H1 (cell line): ENCODE results near the gene DPP4. TPM values are rescaled to one million over a fixed set of nuclear protein-coding genes. Genes with fewer than 3 reads are reported as not detected.

Source experiments
- CTCF ChIA-PET: fragments of 300-600 bp; sonication (Branson Sonifier 250); formaldehyde crosslinking; loops from one replicate; lab custom pipeline; 2021; ENCODE audit not compliant: partially characterized antibody; lab: Charles Lee
- POLR2A ChIA-PET: fragments of 300-600 bp; sonication (Branson Sonifier 250); formaldehyde crosslinking; loops from one replicate; lab custom pipeline; 2021; ENCODE audit warnings: inconsistent platforms; ENCODE audit not compliant: partially characterized antibody; lab: Charles Lee
- DNase-seq, 2 experiments: peaks; one replicate each; pipeline versions ENCODE4 v3.0.0 to v3.0.0-alpha.2; 2010 to 2022; ENCODE audit warnings: low spot score in 2 of 2, low read depth in 1 of 2, mixed read lengths in 1 of 2
- FAIRE-seq: peaks from 2 replicates; lab custom pipeline; 2011; peaks lifted over from hg19 to GRCh38; lab: Jason Lieb, UNC
- H2AFZ ChIP-seq: 2 replicates; pipeline ENCODE4 v1.8.1; 2012; ENCODE audit warnings: low read length, inconsistent platforms
- H2AK5ac ChIP-seq: 2 replicates; pipeline ENCODE4 v1.6.1; 2013; ENCODE audit warnings: low read depth, low read length
- H2BK120ac ChIP-seq: replicated peaks from 2 replicates; pipeline ENCODE3; 2013; ENCODE audit warnings: low read depth, low read length, inconsistent platforms
- H2BK12ac ChIP-seq: 2 replicates; pipeline ENCODE4 v1.6.1; 2013; ENCODE audit warnings: low read depth, low read length
- H2BK15ac ChIP-seq: 2 replicates; pipeline ENCODE4 v1.6.1; 2013; ENCODE audit warnings: low read length
- H2BK20ac ChIP-seq: 2 replicates; pipeline ENCODE4 v1.6.1; 2013; ENCODE audit warnings: low read length
- H2BK5ac ChIP-seq: 2 replicates; pipeline ENCODE4 v1.6.1; 2013; ENCODE audit warnings: low read depth, low read length
- H3K14ac ChIP-seq: 2 replicates; pipeline ENCODE4 v1.6.1; 2013; ENCODE audit warnings: inconsistent platforms; ENCODE audit not compliant: insufficient read length
- H3K18ac ChIP-seq: 2 replicates; pipeline ENCODE4 v1.6.1; 2013; ENCODE audit warnings: low read length; ENCODE audit errors: extremely low read depth
- H3K23ac ChIP-seq: 2 replicates; pipeline ENCODE4 v1.6.1; 2013; ENCODE audit warnings: inconsistent platforms; ENCODE audit not compliant: insufficient read length
- H3K23me2 ChIP-seq: 2 replicates; pipeline ENCODE4 v1.6.1; 2013; ENCODE audit warnings: low read depth, low read length
- H3K27ac ChIP-seq: 2 replicates; pipeline ENCODE4 v1.6.1; 2011; ENCODE audit warnings: low read depth, low read length, inconsistent platforms
- H3K27me3 ChIP-seq, 4 experiments: replicated peaks in 1 of 4; 1 replicate in 1 of 4; 2 replicates in 3 of 4; pipeline versions ENCODE4 v1.6.1 to v1.8.1; 2011 to 2013; ENCODE audit warnings: low read length in 3 of 4, mild to moderate bottlenecking in 3 of 4, inconsistent platforms in 2 of 4, mixed read lengths in 2 of 4, moderate library complexity in 1 of 4; ENCODE audit not compliant: control insufficient read depth in 3 of 4, insufficient read depth in 3 of 4; ENCODE audit errors: extremely low read depth in 1 of 4
- H3K36me3 ChIP-seq, 4 experiments: 2 replicates each; pipeline versions ENCODE4 v1.6.1 to v1.8.1; 2011 to 2013; ENCODE audit warnings: mild to moderate bottlenecking in 4 of 4, low read length in 3 of 4, moderate library complexity in 2 of 4, control low read depth in 1 of 4, inconsistent platforms in 1 of 4; ENCODE audit not compliant: insufficient read depth in 4 of 4, control insufficient read depth in 2 of 4
- H3K4ac ChIP-seq: replicated peaks from 2 replicates; pipeline ENCODE3; 2013; ENCODE audit warnings: low read length, low read depth, mixed read lengths, inconsistent platforms; ENCODE audit not compliant: insufficient read length
- H3K4me1 ChIP-seq, 4 experiments: replicated peaks in 1 of 4; 1 replicate in 1 of 4; 2 replicates in 3 of 4; pipeline versions ENCODE4 v1.6.1 to v1.8.1; 2011 to 2013; ENCODE audit warnings: low read length in 3 of 4, inconsistent platforms in 2 of 4, mixed read lengths in 1 of 4; ENCODE audit not compliant: insufficient read depth in 4 of 4, control insufficient read depth in 3 of 4
- H3K4me2 ChIP-seq, 2 experiments: 2 replicates each; pipeline versions ENCODE4 v1.6.1 to v1.8.1; 2011 to 2013; ENCODE audit warnings: low read depth in 2 of 2, low read length in 2 of 2, control low read depth in 1 of 2, inconsistent platforms in 1 of 2, mild to moderate bottlenecking in 1 of 2; ENCODE audit not compliant: insufficient read depth in 1 of 2
- H3K4me3 ChIP-seq, 4 experiments: fragments of 200-600, 300-600 bp in 1 of 4; sonication (generic), shearing (Covaris generic), sonication (Bioruptor Twin) in 1 of 4; 2 replicates each; pipeline versions ENCODE4 v1.5.1 to v1.8.1; 2011 to 2016; ENCODE audit warnings: low read length in 4 of 4, low read depth in 3 of 4, control low read depth in 2 of 4, inconsistent platforms in 2 of 4, mild to moderate bottlenecking in 2 of 4, mixed read lengths in 1 of 4, moderate library complexity in 1 of 4; ENCODE audit not compliant: insufficient read depth in 2 of 4; ENCODE audit errors: extremely low read depth in 1 of 4
- H3K56ac ChIP-seq: replicated peaks from 2 replicates; pipeline ENCODE3; 2013; ENCODE audit warnings: low read depth, mild to moderate bottlenecking, mixed read lengths, low read length, inconsistent platforms; ENCODE audit not compliant: insufficient read length
- H3K79me1 ChIP-seq: 2 replicates; pipeline ENCODE4 v1.6.1; 2013; ENCODE audit warnings: low read depth, low read length, control low read depth
- H3K79me2 ChIP-seq, 2 experiments: 2 replicates each; pipeline versions ENCODE4 v1.6.1 to v1.8.1; 2012 to 2013; ENCODE audit warnings: low read length in 2 of 2, mild to moderate bottlenecking in 2 of 2, inconsistent platforms in 1 of 2; ENCODE audit not compliant: insufficient read depth in 2 of 2, control insufficient read depth in 1 of 2
- H3K9ac ChIP-seq, 4 experiments: replicated peaks in 1 of 4; 1 replicate in 1 of 4; 2 replicates in 3 of 4; pipeline versions ENCODE4 v1.6.1 to v1.8.1; 2011 to 2013; ENCODE audit warnings: low read depth in 3 of 4, low read length in 3 of 4, control low read depth in 2 of 4, mild to moderate bottlenecking in 2 of 4, moderate library complexity in 2 of 4, inconsistent platforms in 1 of 4; ENCODE audit errors: extremely low read depth in 1 of 4
- H3K9me3 ChIP-seq, 2 experiments: 2 replicates each; pipeline versions ENCODE4 v1.6.1 to v1.8.1; 2012 to 2013; ENCODE audit warnings: mild to moderate bottlenecking in 2 of 2, moderate library complexity in 2 of 2, control low read depth in 1 of 2, inconsistent platforms in 1 of 2, low read depth in 1 of 2, low read length in 1 of 2, mixed read lengths in 1 of 2; ENCODE audit not compliant: insufficient read depth in 2 of 2
- H4K20me1 ChIP-seq, 2 experiments: replicated peaks in 1 of 2; 2 replicates each; pipeline versions ENCODE3 to v1.8.1; 2011 to 2013; ENCODE audit warnings: inconsistent platforms in 2 of 2, low read length in 2 of 2, mild to moderate bottlenecking in 1 of 2; ENCODE audit not compliant: insufficient read depth in 2 of 2, control insufficient read depth in 1 of 2
- H4K5ac ChIP-seq: 2 replicates; pipeline ENCODE4 v1.6.1; 2013; ENCODE audit warnings: low read length, low read depth, mixed read lengths, inconsistent platforms; ENCODE audit not compliant: insufficient read length
- H4K8ac ChIP-seq: 2 replicates; pipeline ENCODE4 v1.8.0; 2013; ENCODE audit warnings: mild to moderate bottlenecking, moderate library complexity, low read length, inconsistent platforms; ENCODE audit not compliant: insufficient read depth; ENCODE audit errors: extremely low read depth
- H4K91ac ChIP-seq: replicated peaks from 2 replicates; pipeline ENCODE3; 2013; ENCODE audit warnings: low read length, mixed read lengths, inconsistent platforms; ENCODE audit not compliant: insufficient read length
- BCL11A ChIP-seq, 2 experiments: IDR thresholded peaks; one replicate each; pipeline ENCODE4 v1.6.1; 2011; ENCODE audit warnings: low read depth in 2 of 2, low read length in 2 of 2, mild to moderate bottlenecking in 2 of 2
- CHD1 ChIP-seq: IDR thresholded peaks from 2 replicates; pipeline ENCODE4 v1.6.1; 2012; ENCODE audit warnings: low read depth, low read length, improper control_type of control experiment
- CREB1 ChIP-seq: IDR thresholded peaks from 2 replicates; pipeline ENCODE4 v1.6.1; 2012; ENCODE audit warnings: inconsistent platforms
- EP300 ChIP-seq, 2 experiments: IDR thresholded peaks; 1 replicate in 1 of 2; 2 replicates in 1 of 2; pipeline ENCODE4 v1.6.1; 2011 to 2012; ENCODE audit warnings: low read depth in 2 of 2, low read length in 2 of 2, mild to moderate bottlenecking in 2 of 2, borderline replicate concordance in 1 of 2, inconsistent platforms in 1 of 2, moderate library complexity in 1 of 2
- HDAC6 ChIP-seq: IDR thresholded peaks from one replicate; pipeline ENCODE4 v1.7.1; 2012; ENCODE audit warnings: low read depth, mild to moderate bottlenecking, inconsistent platforms, low read length, moderate library complexity
- KDM5A ChIP-seq: fragments of 200-600 bp; IDR thresholded peaks from 2 replicates; pipeline ENCODE4 v1.7.1; 2012; ENCODE audit warnings: mild to moderate bottlenecking, low read length, inconsistent platforms, mixed read lengths
- NANOG ChIP-seq: IDR thresholded peaks from 2 replicates; pipeline ENCODE4 v1.6.1; 2011; ENCODE audit warnings: low read length, low read depth, mild to moderate bottlenecking, inconsistent platforms; ENCODE audit not compliant: insufficient read depth, poor library complexity, severe bottlenecking
- SIN3A ChIP-seq, 2 experiments: IDR thresholded peaks in 1 of 2; conservative IDR thresholded peaks in 1 of 2; 2 replicates each; pipeline ENCODE4 v1.6.1; 2011 to 2012; ENCODE audit warnings: low read length in 2 of 2, improper control_type of control experiment in 1 of 2, low read depth in 1 of 2, mild to moderate bottlenecking in 1 of 2
- YY1 ChIP-seq: IDR thresholded peaks from 2 replicates; pipeline ENCODE4 v1.6.1; 2011; ENCODE audit warnings: low read depth, mild to moderate bottlenecking, low read length
- ZNF274 ChIP-seq: IDR thresholded peaks from 2 replicates; pipeline ENCODE4 v1.7.0; 2012; ENCODE audit warnings: low read length, borderline replicate concordance; ENCODE audit errors: extremely low read depth
- WGBS, 2 experiments: shearing (Covaris generic) in 1 of 2; methylation state at CpG; one replicate each; pipeline versions ENCODE4 v1.1.6 to v1.1.7; 2013 to 2015; ENCODE audit warnings: low lambda C conversion rate in 2 of 2, mixed read lengths in 2 of 2, inconsistent platforms in 1 of 2, low coverage in 1 of 2, missing lambda C conversion rate in 1 of 2; ENCODE audit not compliant: insufficient replicate concordance in 2 of 2, insufficient coverage in 1 of 2, insufficient read length in 1 of 2; ENCODE audit errors: extremely low coverage in 1 of 2, missing lambda C conversion rate in 1 of 2; 5-methylcytosine and 5-hydroxymethylcytosine counted together
- polyA plus RNA-seq, 7 experiments: library from polyadenylated mRNA; depleted of rRNA in 3 of 7; stranded (reverse) in 5 of 7; unstranded in 2 of 7; fragments of >200 nt in 5 of 7; fragments of 200-250 nt in 2 of 7; gene quantifications; 1 replicate in 5 of 7; 2 replicates in 1 of 7; 4 replicates in 1 of 7; pipeline versions ENCODE4 v1.2.1 to v1.2.3, GENCODE V29; 2011 to 2013; ENCODE audit warnings: missing spikeins in 2 of 7, mixed read lengths in 2 of 7
- total RNA-seq: library from RNA; stranded (reverse); fragmentation: NEBNext Ultra II Directional; extraction: Animal tissue kit (Norgen Biotek cat#: 25700); gene quantifications from 2 replicates; pipeline ENCODE4 v1.2.1, GENCODE V29; 2021
- TF ChIP-seq, protein P1 (sequence below): IDR thresholded peaks from 2 replicates; pipeline ENCODE4 v1.6.1; 2012; ENCODE audit warnings: low read length, inconsistent platforms
- TF ChIP-seq, protein P2 (sequence below): IDR thresholded peaks from 2 replicates; pipeline ENCODE4 v1.6.1; 2011; ENCODE audit warnings: low read depth, mild to moderate bottlenecking, low read length; ENCODE audit not compliant: insufficient read depth

The DPP4 gene
- total and polyA plus RNA-seq, 2 of the 8 experiments (the other 6 are each of a cell fraction or from before 2014, with no cell fraction given) = 1.3 to 3.1 TPM

DNA sequence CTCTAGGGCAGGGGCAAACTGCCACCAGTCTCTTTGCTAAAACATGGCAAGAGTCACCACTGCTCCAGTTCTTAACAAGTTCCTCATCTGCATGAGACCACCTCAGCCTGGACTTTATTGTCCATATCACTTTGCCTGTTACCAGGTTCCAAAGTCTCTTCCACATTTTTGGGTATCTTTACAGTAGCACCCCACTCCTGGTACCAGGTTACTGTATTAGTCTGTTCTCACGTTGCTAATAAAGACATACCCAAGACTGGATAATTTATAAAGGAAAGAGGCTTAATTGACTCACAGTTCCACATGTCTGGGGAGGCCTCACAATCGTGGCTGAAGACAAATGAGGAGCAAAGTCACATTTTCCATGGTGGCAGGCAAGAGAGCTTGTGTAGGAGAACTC lies 5.5 kb upstream of the DPP4 start:
- H3K14ac ChIP-seq = no peak overlapping the region
- H4K20me1 ChIP-seq = no peaks in the 10 kb centered on the region
- DNase-seq (no peak), FAIRE-seq (no peak)
- no peak overlapping the region for H3K9ac ChIP-seq
- no peak overlapping the region for H2AK5ac ChIP-seq
- H2BK20ac ChIP-seq = no peak overlapping the region
- no peak overlapping the region for H2BK12ac ChIP-seq
- H3K4me3 ChIP-seq = no peak overlapping the region
- H3K4me1 ChIP-seq = peaks cover 0 to 13% (median 11%) of the 10 kb centered on the region in 4 experiments; a peak in 3 of 7 replicates
- no peaks in the 10 kb centered on the region for H3K79me2 ChIP-seq
- H3K9me3 ChIP-seq = peaks cover 15 to 17% of the 10 kb centered on the region in 2 experiments
- H3K27ac ChIP-seq = no peak overlapping the region
- no peaks in the 10 kb centered on the region for H3K23me2 ChIP-seq
- 92% methylated on average over 2 of the region's 2 CpGs; no CpG with 5 or more reads in 1 of the 2 experiments for WGBS, 2 experiments
- no peak overlapping the region for H4K8ac ChIP-seq
- H3K27me3 ChIP-seq = peaks cover 0 to 2% (median 0%) of the 10 kb centered on the region in 4 experiments; a peak in 1 of 7 replicates
- no peak overlapping the region for H2BK15ac ChIP-seq
- H3K4ac ChIP-seq = no peak overlapping the region
- no peak overlapping the region for H3K18ac ChIP-seq
- H3K23ac ChIP-seq = no peak overlapping the region
- H3K56ac ChIP-seq = no peak overlapping the region
- H3K4me2 ChIP-seq = no peak overlapping the region
- ChIA-PET CTCF (no interaction called here), POLR2A (no interaction called here)
- H3K79me1 ChIP-seq = no peaks in the 10 kb centered on the region
- no peak overlapping the region for H4K5ac ChIP-seq
- no peak overlapping the region for H2BK120ac ChIP-seq
- peaks cover 0 to 2% (median 0%) of the 10 kb centered on the region in 4 experiments; a peak in 1 of 8 replicates for H3K36me3 ChIP-seq
- H2AFZ ChIP-seq = no peak overlapping the region
- no peak overlapping the region for H2BK5ac ChIP-seq
- no peak overlapping the region for H4K91ac ChIP-seq
- no peak for TF ChIP-seq SIN3A (conservative IDR thresholded peaks at IDR 0.05 in 1 of 2, IDR thresholded peaks at IDR 0.05 in 1 of 2; ENCODE audit: low read depth in 1 of 2, low read length in 2 of 2)
- no peak for TF ChIP-seq CREB1
- TF ChIP-seq NANOG = no peak
- no peak for TF ChIP-seq YY1
- no peak for TF ChIP-seq BCL11A (IDR thresholded peaks at IDR 0.05; ENCODE audit: low read depth in 2 of 2, low read length in 2 of 2)
- TF ChIP-seq ZNF274 = no peak
- TF ChIP-seq HDAC6 = no peak
- TF ChIP-seq CHD1 = no peak
- TF ChIP-seq KDM5A = no peak
- TF ChIP-seq, protein P1, sequence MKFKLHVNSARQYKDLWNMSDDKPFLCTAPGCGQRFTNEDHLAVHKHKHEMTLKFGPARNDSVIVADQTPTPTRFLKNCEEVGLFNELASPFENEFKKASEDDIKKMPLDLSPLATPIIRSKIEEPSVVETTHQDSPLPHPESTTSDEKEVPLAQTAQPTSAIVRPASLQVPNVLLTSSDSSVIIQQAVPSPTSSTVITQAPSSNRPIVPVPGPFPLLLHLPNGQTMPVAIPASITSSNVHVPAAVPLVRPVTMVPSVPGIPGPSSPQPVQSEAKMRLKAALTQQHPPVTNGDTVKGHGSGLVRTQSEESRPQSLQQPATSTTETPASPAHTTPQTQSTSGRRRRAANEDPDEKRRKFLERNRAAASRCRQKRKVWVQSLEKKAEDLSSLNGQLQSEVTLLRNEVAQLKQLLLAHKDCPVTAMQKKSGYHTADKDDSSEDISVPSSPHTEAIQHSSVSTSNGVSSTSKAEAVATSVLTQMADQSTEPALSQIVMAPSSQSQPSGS = no peak
- no peak for TF ChIP-seq EP300 (IDR thresholded peaks at IDR 0.05; ENCODE audit: borderline replicate concordance in 1 of 2, low read depth in 2 of 2, low read length in 2 of 2)
- TF ChIP-seq, protein P2, sequence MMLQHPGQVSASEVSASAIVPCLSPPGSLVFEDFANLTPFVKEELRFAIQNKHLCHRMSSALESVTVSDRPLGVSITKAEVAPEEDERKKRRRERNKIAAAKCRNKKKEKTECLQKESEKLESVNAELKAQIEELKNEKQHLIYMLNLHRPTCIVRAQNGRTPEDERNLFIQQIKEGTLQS = no peak
